Measurements from ENCODE around the gene CCDC88B.
"Not testable (repeated sequence)": the region's sequence is repeated elsewhere in the genome, so short reads cannot be mapped to it uniquely, and the experiment has no call there.

The CCDC88B gene

DNA sequence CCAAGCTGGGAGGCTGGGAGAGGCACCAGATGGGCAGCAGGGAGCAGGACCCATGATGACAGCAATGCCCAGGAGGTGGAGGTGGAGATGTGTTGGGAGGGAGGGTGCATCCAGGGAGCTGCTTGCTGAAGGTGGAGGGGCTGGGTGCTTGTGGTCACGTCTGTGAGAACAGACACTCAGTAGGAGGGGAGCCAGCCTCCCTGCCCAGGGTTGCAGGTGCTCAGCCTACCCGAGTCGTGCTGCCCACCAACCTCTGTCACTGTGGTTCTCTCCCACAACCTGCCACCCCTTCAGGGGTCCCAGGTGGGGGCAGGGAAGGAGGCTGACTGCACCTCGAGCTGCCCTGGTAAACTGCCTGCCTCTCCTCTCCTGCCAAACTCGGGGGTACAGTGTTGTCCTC is 16.6 kb upstream of the CCDC88B start:
- H3K4me3 ChIP-seq (ENCODE audit: low read depth in 1 of 2, low read length in 1 of 2) = no peak overlapping the region
- H3K27me3 ChIP-seq = no peaks in the 10 kb centered on the region
- no peaks in the 10 kb centered on the region for H3K9me3 ChIP-seq
- peaks cover 14% of the 10 kb centered on the region in 2 experiments for H3K4me1 ChIP-seq (ENCODE audit: control insufficient read depth in 1 of 2, insufficient read depth in 1 of 2, low read depth in 1 of 2, low read length in 1 of 2)
- TF ChIP-seq, protein P1, sequence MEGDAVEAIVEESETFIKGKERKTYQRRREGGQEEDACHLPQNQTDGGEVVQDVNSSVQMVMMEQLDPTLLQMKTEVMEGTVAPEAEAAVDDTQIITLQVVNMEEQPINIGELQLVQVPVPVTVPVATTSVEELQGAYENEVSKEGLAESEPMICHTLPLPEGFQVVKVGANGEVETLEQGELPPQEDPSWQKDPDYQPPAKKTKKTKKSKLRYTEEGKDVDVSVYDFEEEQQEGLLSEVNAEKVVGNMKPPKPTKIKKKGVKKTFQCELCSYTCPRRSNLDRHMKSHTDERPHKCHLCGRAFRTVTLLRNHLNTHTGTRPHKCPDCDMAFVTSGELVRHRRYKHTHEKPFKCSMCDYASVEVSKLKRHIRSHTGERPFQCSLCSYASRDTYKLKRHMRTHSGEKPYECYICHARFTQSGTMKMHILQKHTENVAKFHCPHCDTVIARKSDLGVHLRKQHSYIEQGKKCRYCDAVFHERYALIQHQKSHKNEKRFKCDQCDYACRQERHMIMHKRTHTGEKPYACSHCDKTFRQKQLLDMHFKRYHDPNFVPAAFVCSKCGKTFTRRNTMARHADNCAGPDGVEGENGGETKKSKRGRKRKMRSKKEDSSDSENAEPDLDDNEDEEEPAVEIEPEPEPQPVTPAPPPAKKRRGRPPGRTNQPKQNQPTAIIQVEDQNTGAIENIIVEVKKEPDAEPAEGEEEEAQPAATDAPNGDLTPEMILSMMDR (IDR thresholded peaks at IDR 0.05) = no peak
- peaks cover 33% of the 10 kb centered on the region for H3K36me3 ChIP-seq
- no peak overlapping the region for H3K27ac ChIP-seq

DNA sequence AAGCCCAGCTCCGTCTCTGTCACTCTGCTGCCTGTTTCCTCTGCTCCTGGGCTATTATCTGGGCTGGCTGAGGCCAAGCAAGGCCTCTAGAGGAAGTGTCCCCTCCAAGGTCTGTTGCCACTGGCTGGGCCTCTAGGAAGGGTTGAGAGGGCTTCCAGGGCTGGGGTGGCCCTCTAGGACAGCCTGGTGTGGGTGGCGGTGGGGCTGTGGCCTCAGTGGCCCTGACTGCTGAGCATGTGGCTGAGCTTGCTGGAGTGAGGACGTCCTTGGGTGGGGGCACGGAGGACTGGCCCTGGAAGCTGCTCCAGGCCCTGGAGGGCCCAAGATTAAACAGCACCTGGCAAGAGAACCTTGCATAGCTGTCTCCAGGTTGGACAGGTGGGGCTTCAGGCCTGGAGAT is 16.0 kb upstream of the CCDC88B start:
- H3K27ac ChIP-seq; H3K27me3 ChIP-seq; H3K9me3 ChIP-seq; H3K4me3 ChIP-seq (ENCODE audit: low read depth in 1 of 2, low read length in 1 of 2): not testable (repeated sequence)
- peaks cover 33% of the 10 kb centered on the region for H3K36me3 ChIP-seq
- peaks cover 9 to 11% of the 10 kb centered on the region in 2 experiments for H3K4me1 ChIP-seq (ENCODE audit: control insufficient read depth in 1 of 2, insufficient read depth in 1 of 2, low read depth in 1 of 2, low read length in 1 of 2)

DNA sequence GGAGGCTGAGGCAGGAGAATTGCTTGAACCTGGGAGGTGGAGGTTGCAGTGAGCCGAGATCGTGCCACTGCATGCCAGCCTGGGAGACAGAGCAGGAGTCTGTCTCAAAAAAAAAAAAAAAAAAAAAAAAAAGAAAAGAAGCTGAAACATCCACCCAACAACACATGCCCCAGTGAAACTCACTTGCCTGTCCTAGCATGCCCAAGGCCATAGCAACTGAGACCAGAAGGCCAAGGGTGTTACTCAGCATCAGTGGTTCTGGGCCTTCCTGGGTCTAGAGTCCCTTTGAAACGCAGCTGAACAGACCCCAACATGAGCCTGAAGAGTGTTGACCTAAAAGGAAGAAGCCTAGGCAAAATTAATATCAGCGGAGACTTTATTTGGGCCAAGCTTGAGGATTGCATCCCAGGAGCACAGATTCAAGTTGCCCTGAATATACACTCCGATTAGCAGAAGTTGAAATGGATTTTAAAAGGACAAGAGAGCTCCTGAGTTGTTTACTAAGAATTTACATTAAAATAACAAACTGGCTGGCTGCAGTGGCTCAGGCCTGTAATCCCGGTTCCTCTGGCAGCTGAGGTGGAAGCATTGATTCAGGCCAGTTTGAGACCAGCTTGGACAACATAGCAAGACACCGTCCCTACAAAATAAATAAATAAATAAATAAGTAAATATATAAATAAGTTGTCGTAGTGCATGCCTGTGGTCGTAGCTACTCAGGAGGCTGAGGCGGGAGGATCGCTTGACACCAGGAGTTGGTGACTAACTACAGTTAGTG is 15.1 kb upstream of the CCDC88B start:
- Histone ChIP-seq H3K27me3 (no peaks in the 10 kb centered on the region), H3K4me1 (ENCODE audit: control insufficient read depth in 1 of 2, insufficient read depth in 1 of 2, low read depth in 1 of 2, low read length in 1 of 2) (peaks cover under 1 to 2% of the 10 kb centered on the region in 2 experiments), H3K9me3 (no peaks in the 10 kb centered on the region), H3K27ac (no peak overlapping the region), H3K36me3 (peaks cover 33% of the 10 kb centered on the region), H3K4me3 (ENCODE audit: low read depth in 1 of 2, low read length in 1 of 2) (no peak overlapping the region)
- TF ChIP-seq, protein P1 (IDR thresholded peaks at IDR 0.05) = no peak

DNA sequence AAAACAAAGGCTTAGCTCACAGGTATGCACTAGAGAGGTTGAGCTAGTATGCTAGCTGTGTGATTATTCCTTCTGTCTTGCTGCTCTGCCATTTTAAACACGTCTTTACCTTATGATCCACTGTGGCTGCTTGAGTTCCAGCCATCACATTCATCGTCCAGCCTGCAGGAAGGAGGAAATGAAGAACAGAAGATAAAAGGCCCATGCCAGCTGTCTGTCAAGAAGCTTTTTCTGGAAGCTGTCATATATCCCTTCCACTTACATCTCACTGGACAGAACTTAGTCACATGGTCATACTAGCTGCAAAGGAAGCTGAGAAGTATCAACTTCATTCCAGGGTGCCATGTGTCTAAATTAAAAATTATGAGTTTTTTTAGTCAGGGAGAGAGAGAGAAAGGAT is 12.6 kb upstream of the CCDC88B start:
- TF ChIP-seq, protein P1 (IDR thresholded peaks at IDR 0.05) = no peak
- Histone ChIP-seq H3K4me1 (ENCODE audit: control insufficient read depth in 1 of 2, insufficient read depth in 1 of 2, low read depth in 1 of 2, low read length in 1 of 2) (peaks cover 16% of the 10 kb centered on the region in 2 experiments), H3K36me3 (peaks cover 13% of the 10 kb centered on the region), H3K9me3 (no peaks in the 10 kb centered on the region), H3K4me3 (ENCODE audit: low read depth in 1 of 2, low read length in 1 of 2) (no peak overlapping the region), H3K27me3 (no peaks in the 10 kb centered on the region), H3K27ac (no peak overlapping the region)

DNA sequence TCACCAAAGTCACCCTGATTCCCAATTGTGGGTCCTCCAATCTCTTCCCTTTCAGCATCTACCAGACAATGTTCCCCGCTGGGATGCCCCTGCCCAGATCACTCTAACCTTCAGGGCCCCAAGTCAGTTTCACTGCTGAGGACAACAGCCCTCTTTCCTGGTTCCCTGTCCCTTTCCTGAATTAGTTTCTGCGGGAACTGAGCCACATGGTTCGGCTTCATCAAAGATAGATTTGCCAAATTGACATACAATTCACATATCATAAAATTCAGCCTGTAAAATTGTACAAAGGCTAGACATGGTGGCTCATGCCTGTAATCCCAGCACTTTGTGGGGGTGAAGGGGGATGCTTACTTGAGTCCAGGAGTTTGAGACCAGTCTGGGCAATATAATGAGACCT is 12.0 kb upstream of the CCDC88B start:
- Histone ChIP-seq H3K9me3 (no peaks in the 10 kb centered on the region), H3K27me3 (no peaks in the 10 kb centered on the region), H3K36me3 (peaks cover 7% of the 10 kb centered on the region), H3K4me1 (ENCODE audit: control insufficient read depth in 1 of 2, insufficient read depth in 1 of 2, low read depth in 1 of 2, low read length in 1 of 2) (peaks cover 22% of the 10 kb centered on the region in 2 experiments), H3K27ac (no peak overlapping the region), H3K4me3 (ENCODE audit: low read depth in 1 of 2, low read length in 1 of 2) (no peak overlapping the region)
- TF ChIP-seq, protein P1 (IDR thresholded peaks at IDR 0.05) = no peak

DNA sequence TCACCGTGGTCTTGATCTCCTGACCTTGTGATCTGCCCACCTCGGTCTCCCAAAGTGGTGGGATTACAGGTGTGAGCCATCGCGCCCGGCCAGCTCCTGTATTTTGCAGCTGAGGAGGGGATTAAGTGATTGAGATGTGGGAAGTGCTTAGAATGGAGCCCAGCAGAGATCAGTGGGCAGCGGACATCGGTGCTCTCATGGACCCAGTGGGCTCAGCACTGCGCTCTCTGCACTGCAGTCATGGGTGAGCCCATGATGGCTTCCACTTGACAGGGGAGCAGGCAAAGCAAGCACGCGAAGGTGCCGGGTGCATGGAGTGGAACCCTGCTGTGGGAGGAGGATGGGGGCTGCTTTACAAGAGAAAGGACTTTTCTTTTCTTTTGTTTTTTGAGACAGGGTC is 9.1 kb upstream of the CCDC88B start:
- Histone ChIP-seq H3K4me1 (ENCODE audit: control insufficient read depth in 1 of 2, insufficient read depth in 1 of 2, low read depth in 1 of 2, low read length in 1 of 2) (peaks cover 44 to 47% of the 10 kb centered on the region in 2 experiments), H3K27me3 (no peaks in the 10 kb centered on the region), H3K4me3 (ENCODE audit: low read depth in 1 of 2, low read length in 1 of 2) (peak overlapping the region in 1 of 2 experiments; percentile 61), H3K27ac (peak overlapping the region; percentile 92), H3K9me3 (no peaks in the 10 kb centered on the region), H3K36me3 (no peaks in the 10 kb centered on the region)
- TF ChIP-seq, protein P1 (IDR thresholded peaks at IDR 0.05) = no peak
